DOHH2 (cell line): ENCODE data around the gene COMMD10.

Source experiments
- H3F3A ChIP-seq: fragments of 200-600 bp; sonication (generic), shearing (Covaris generic); 2 replicates; pipeline ENCODE4 v1.6.0; 2016; ENCODE audit warnings: antibody characterized with exemption, mild to moderate bottlenecking; ENCODE audit not compliant: control insufficient read depth, insufficient read depth
- H3K27ac ChIP-seq: fragments of 200-600 bp; sonication (generic); 2 replicates; pipeline ENCODE4 v1.5.1; 2014; ENCODE audit warnings: low read depth, mild to moderate bottlenecking, low read length, moderate library complexity
- H3K27me3 ChIP-seq: fragments of 200-600 bp; sonication (generic); 2 replicates; pipeline ENCODE4 v1.6.1; 2014; ENCODE audit warnings: mild to moderate bottlenecking, low read length, mixed read lengths; ENCODE audit not compliant: control insufficient read depth
- H3K36me3 ChIP-seq: fragments of 200-600 bp; sonication (generic); 2 replicates; pipeline ENCODE4 v1.6.1; 2014; ENCODE audit warnings: mild to moderate bottlenecking, low read length, moderate library complexity, mixed read lengths; ENCODE audit not compliant: control insufficient read depth
- H3K4me1 ChIP-seq: fragments of 200-600 bp; sonication (generic); 2 replicates; pipeline ENCODE4 v1.6.1; 2014; ENCODE audit warnings: mild to moderate bottlenecking, low read length, mixed read lengths; ENCODE audit not compliant: control insufficient read depth
- H3K4me2 ChIP-seq: fragments of 200-600 bp; sonication (generic); 2 replicates; pipeline ENCODE4 v1.6.0; 2014; ENCODE audit warnings: mild to moderate bottlenecking, low read length, moderate library complexity
- H3K4me3 ChIP-seq: fragments of 200-600 bp; sonication (generic); 2 replicates; pipeline ENCODE4 v1.5.1; 2014; ENCODE audit warnings: mild to moderate bottlenecking, low read length, mixed read lengths
- H3K79me2 ChIP-seq: fragments of 200-600 bp; sonication (generic); 2 replicates; pipeline ENCODE4 v1.6.1; 2014; ENCODE audit warnings: mild to moderate bottlenecking, low read length, mixed read lengths; ENCODE audit not compliant: control insufficient read depth
- H3K9me2 ChIP-seq: fragments of 200-600 bp; sonication (generic); replicated peaks from 2 replicates; pipeline ENCODE4 v1.6.1; 2014; ENCODE audit warnings: mild to moderate bottlenecking, low read length, mixed read lengths; ENCODE audit not compliant: control insufficient read depth
- H3K9me3 ChIP-seq: fragments of 200-600 bp; sonication (generic); 2 replicates; pipeline ENCODE4 v1.6.1; 2014; ENCODE audit warnings: antibody characterized with exemption, low read length, mixed read lengths; ENCODE audit not compliant: control insufficient read depth, insufficient read depth
- H4K20me1 ChIP-seq: fragments of 200-600 bp; sonication (generic); 2 replicates; pipeline ENCODE4 v1.6.0; 2014; ENCODE audit warnings: low read depth, mild to moderate bottlenecking, antibody characterized with exemption, low read length, moderate library complexity; ENCODE audit not compliant: control insufficient read depth, insufficient read depth
- EZH2phosphoT487 ChIP-seq: fragments of 200-600 bp; sonication (generic); IDR thresholded peaks from 2 replicates; pipeline ENCODE4 v1.6.1; 2017; ENCODE audit warnings: borderline replicate concordance, mild to moderate bottlenecking, antibody characterized with exemption, low read length, moderate library complexity, mixed read lengths
- TF ChIP-seq, protein P1 (sequence below): fragments of 200-600 bp; sonication (generic); IDR thresholded peaks from one replicate; pipeline ENCODE4 v1.5.1; 2014; ENCODE audit warnings: antibody characterized with exemption, mild to moderate bottlenecking, low read depth, low read length; ENCODE audit not compliant: poor library complexity, severe bottlenecking

The COMMD10 gene

DNA sequence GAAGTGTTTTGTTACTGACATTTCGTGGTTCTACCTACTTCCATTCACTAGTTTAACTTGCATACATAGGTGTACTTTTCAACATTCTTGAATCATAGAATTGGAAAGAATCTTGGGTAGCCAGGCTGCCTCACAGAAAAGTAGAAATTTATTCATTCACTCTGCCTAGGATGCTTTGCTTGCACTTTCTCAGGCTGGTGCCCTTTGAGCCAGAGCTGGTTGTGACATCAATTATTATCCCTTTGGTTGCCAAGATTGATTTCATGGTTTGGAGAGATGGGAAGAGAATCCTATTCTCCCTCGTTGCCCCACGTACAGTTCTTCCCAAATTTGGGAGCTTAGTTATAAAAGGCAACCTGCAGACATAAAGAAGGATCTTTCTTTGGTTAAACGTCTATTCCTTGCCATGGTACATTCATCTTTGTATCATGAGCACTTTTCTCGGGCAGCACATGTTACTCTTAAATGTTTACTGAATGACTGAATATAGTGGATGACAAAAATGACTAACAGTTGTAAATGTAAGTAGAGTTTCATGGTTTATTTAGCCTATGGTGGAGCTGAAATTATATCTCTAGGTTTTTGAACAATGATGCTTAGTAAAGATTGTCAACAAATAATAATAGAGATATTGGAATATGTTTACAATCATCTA is 195.5 kb downstream of the COMMD10 start:
- Histone ChIP-seq H3F3A (no peaks in the 10 kb centered on the region), H3K27ac (no peak overlapping the region), H3K79me2 (no peaks in the 10 kb centered on the region), H3K4me3 (no peak overlapping the region), H4K20me1 (no peaks in the 10 kb centered on the region), H3K9me2 (no peaks in the 10 kb centered on the region), H3K4me1 (no peaks in the 10 kb centered on the region), H3K36me3 (no peaks in the 10 kb centered on the region), H3K9me3 (peaks cover 4% of the 10 kb centered on the region; the same call in 1 of the 2 replicates), H3K4me2 (no peak overlapping the region), H3K27me3 (no peaks in the 10 kb centered on the region)
- TF ChIP-seq, protein P1, sequence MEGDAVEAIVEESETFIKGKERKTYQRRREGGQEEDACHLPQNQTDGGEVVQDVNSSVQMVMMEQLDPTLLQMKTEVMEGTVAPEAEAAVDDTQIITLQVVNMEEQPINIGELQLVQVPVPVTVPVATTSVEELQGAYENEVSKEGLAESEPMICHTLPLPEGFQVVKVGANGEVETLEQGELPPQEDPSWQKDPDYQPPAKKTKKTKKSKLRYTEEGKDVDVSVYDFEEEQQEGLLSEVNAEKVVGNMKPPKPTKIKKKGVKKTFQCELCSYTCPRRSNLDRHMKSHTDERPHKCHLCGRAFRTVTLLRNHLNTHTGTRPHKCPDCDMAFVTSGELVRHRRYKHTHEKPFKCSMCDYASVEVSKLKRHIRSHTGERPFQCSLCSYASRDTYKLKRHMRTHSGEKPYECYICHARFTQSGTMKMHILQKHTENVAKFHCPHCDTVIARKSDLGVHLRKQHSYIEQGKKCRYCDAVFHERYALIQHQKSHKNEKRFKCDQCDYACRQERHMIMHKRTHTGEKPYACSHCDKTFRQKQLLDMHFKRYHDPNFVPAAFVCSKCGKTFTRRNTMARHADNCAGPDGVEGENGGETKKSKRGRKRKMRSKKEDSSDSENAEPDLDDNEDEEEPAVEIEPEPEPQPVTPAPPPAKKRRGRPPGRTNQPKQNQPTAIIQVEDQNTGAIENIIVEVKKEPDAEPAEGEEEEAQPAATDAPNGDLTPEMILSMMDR, result no peak
- TF ChIP-seq EZH2phosphoT487, result no peak

DNA sequence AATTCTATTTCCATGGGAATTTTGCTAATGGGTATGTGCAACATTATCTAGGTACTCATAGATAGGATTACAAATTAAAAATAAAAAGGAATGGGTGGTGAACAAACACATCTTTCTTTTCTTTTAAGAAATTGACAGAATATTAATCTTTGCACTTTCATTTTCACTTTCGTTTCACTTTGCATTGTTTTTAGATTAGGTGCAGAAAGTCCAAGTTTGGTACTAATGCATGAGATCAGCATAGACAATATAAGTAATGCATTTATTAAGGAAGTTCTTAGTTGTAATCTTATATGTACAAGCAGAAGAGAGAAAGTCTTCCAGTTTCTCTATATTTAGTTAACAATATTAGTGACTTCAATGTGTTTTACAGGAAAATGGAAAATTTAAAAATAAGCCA is 196.5 kb downstream of the COMMD10 start:
- no peaks in the 10 kb centered on the region for H3F3A ChIP-seq
- H3K9me2 ChIP-seq, result no peaks in the 10 kb centered on the region
- H3K9me3 ChIP-seq, result peaks cover 4% of the 10 kb centered on the region; the same call in 1 of the 2 replicates
- no peaks in the 10 kb centered on the region for H3K79me2 ChIP-seq
- no peak overlapping the region for H3K27ac ChIP-seq
- no peak for TF ChIP-seq EZH2phosphoT487
- TF ChIP-seq, protein P1, result no peak
- H3K4me3 ChIP-seq, result no peak overlapping the region
- no peaks in the 10 kb centered on the region for H4K20me1 ChIP-seq
- H3K27me3 ChIP-seq, result no peaks in the 10 kb centered on the region
- H3K4me1 ChIP-seq, result no peaks in the 10 kb centered on the region
- H3K36me3 ChIP-seq, result no peaks in the 10 kb centered on the region
- no peak overlapping the region for H3K4me2 ChIP-seq

DNA sequence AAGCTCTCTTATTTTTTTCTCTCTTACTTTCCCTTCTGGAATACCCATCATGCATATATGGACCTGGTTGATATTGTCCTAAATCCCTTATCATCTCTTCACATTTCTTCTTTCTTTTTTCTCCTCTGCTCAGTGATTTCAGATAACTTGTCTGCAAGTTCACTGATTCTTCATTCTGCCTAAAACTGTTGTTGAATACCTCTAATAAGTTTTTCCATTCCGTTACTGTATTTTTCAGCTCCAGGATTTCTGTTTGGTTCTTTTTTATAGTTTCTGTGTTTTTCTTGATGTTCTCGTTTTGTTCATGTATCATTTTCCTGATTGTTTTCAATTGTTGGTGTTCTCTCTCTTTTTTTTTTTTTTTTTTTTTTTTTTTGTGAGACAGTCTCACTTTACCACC is 203.7 kb downstream of the COMMD10 start:
- Histone ChIP-seq H3K9me2 (no peaks in the 10 kb centered on the region), H3K27me3 (no peaks in the 10 kb centered on the region), H3F3A (no peaks in the 10 kb centered on the region), H3K4me2 (no peak overlapping the region), H3K4me3 (no peak overlapping the region), H3K79me2 (no peaks in the 10 kb centered on the region), H3K4me1 (no peaks in the 10 kb centered on the region), H3K9me3 (no peaks in the 10 kb centered on the region; the same call in 1 of the 2 replicates), H4K20me1 (no peaks in the 10 kb centered on the region), H3K27ac (no peak overlapping the region), H3K36me3 (peaks cover 10% of the 10 kb centered on the region)
- TF ChIP-seq, protein P1, result no peak
- no peak for TF ChIP-seq EZH2phosphoT487
